Measurements from ENCODE around the gene ZNF705A. TPM values are rescaled to one million over a fixed set of nuclear protein-coding genes. Genes with fewer than 3 reads are reported as not detected.
"Not testable (repeated sequence)": the region's sequence is repeated elsewhere in the genome, so short reads cannot be mapped to it uniquely, and the experiment has no call there.

The ZNF705A gene
- total RNA-seq, 2 donors from 2014 or later: not detected

GRCh38 chr12:8154526-8154925, 2.3 kb upstream of the ZNF705A start:
- Histone ChIP-seq H3K4me3 (no peak overlapping the region), H3K27ac (no peak overlapping the region), H3K9me3 (no peaks in the 10 kb centered on the region), H3K27me3 (replicated peaks; ENCODE audit: insufficient read depth) (no peaks in the 10 kb centered on the region), H3K4me1 (replicated peaks) (no peaks in the 10 kb centered on the region), H3K36me3 (no peaks in the 10 kb centered on the region)
- DNase-seq (ENCODE audit: low spot score): no peak
- intact Hi-C loops (cut with DNase I): no loop called here
- TF ChIP-seq CTCF (IDR thresholded peaks at IDR 0.05) (no peak), POLR2A (IDR thresholded peaks at IDR 0.05) (no peak), POLR2AphosphoS5 (IDR thresholded peaks at IDR 0.05) (no peak)

GRCh38 chr12:8156416-8156815, 399 bp upstream of the ZNF705A start:
- H3K36me3 ChIP-seq: no peaks in the 10 kb centered on the region
- H3K4me3 ChIP-seq: no peak overlapping the region
- 68% methylated on average over 2 of the region's 2 CpGs for WGBS
- H3K27ac ChIP-seq: no peak overlapping the region
- no peaks in the 10 kb centered on the region for H3K27me3 ChIP-seq (replicated peaks; ENCODE audit: insufficient read depth)
- no peaks in the 10 kb centered on the region for H3K4me1 ChIP-seq (replicated peaks)
- no peaks in the 10 kb centered on the region for H3K9me3 ChIP-seq
- TF ChIP-seq POLR2AphosphoS5 (IDR thresholded peaks at IDR 0.05) (no peak), POLR2A (IDR thresholded peaks at IDR 0.05) (no peak), CTCF (IDR thresholded peaks at IDR 0.05) (no peak)
- DNase-seq (ENCODE audit: low spot score): no peak
- intact Hi-C loops (cut with DNase I): no loop called here

GRCh38 chr12:8157484-8158198, 826 bp downstream of the ZNF705A start:
- no peak for DNase-seq (ENCODE audit: low spot score)
- no peaks in the 10 kb centered on the region for H3K4me1 ChIP-seq (replicated peaks)
- no peak overlapping the region for H3K27ac ChIP-seq
- H3K27me3 ChIP-seq (replicated peaks; ENCODE audit: insufficient read depth): no peaks in the 10 kb centered on the region
- H3K36me3 ChIP-seq: no peaks in the 10 kb centered on the region
- TF ChIP-seq CTCF (IDR thresholded peaks at IDR 0.05) (no peak), POLR2A (IDR thresholded peaks at IDR 0.05) (no peak), POLR2AphosphoS5 (IDR thresholded peaks at IDR 0.05) (no peak)
- no peak overlapping the region for H3K4me3 ChIP-seq
- no peaks in the 10 kb centered on the region for H3K9me3 ChIP-seq
- intact Hi-C loops (cut with DNase I): no loop called here

- H3K27me3 ChIP-seq (replicated peaks; ENCODE audit: insufficient read depth); H3K4me3 ChIP-seq; H3K36me3 ChIP-seq; intact Hi-C loops (cut with DNase I); H3K27ac ChIP-seq; H3K9me3 ChIP-seq; H3K4me1 ChIP-seq (replicated peaks); DNase-seq (ENCODE audit: low spot score): not testable (repeated sequence)
- 97% methylated on average over 2 of the region's 2 CpGs for WGBS
Measured at GRCh38 chr12:8172911-8173310, 16.1 kb downstream of the ZNF705A start.

GRCh38 chr12:8179989-8180585, 23.3 kb downstream of the ZNF705A start:
- peak overlapping the region; percentile 65 to 74 for H3K4me3 ChIP-seq
- TF ChIP-seq POLR2AphosphoS5 (IDR thresholded peaks at IDR 0.05) (peak; percentile 68), CTCF (IDR thresholded peaks at IDR 0.05) (peak; percentile 43 to 82 (median 68))
- H3K27me3 ChIP-seq (replicated peaks; ENCODE audit: insufficient read depth); H3K36me3 ChIP-seq; H3K9me3 ChIP-seq; intact Hi-C loops (cut with DNase I); H3K4me1 ChIP-seq (replicated peaks): not testable (repeated sequence)
- peak overlapping the region; percentile 79 to 83 for H3K27ac ChIP-seq
- 0% methylated on average over 29 of the region's 43 CpGs for WGBS
- peak; percentile 60 for DNase-seq (ENCODE audit: low spot score)

GRCh38 chr12:8181271-8181670, 24.5 kb downstream of the ZNF705A start:
- H3K4me1 ChIP-seq (replicated peaks); H3K4me3 ChIP-seq; DNase-seq (ENCODE audit: low spot score); H3K36me3 ChIP-seq; intact Hi-C loops (cut with DNase I); H3K27me3 ChIP-seq (replicated peaks; ENCODE audit: insufficient read depth); H3K9me3 ChIP-seq; H3K27ac ChIP-seq: not testable (repeated sequence)

GRCh38 chr12:8182923-8183322, 26.1 kb downstream of the ZNF705A start:
- H3K9me3 ChIP-seq; H3K4me3 ChIP-seq; H3K4me1 ChIP-seq (replicated peaks); intact Hi-C loops (cut with DNase I); H3K36me3 ChIP-seq; DNase-seq (ENCODE audit: low spot score); H3K27ac ChIP-seq; H3K27me3 ChIP-seq (replicated peaks; ENCODE audit: insufficient read depth): not testable (repeated sequence)
- WGBS: over 99% methylated on average over 7 of the region's 7 CpGs

- H3K4me3 ChIP-seq; intact Hi-C loops (cut with DNase I); DNase-seq (ENCODE audit: low spot score); H3K27ac ChIP-seq; H3K36me3 ChIP-seq; H3K27me3 ChIP-seq (replicated peaks; ENCODE audit: insufficient read depth); H3K9me3 ChIP-seq; H3K4me1 ChIP-seq (replicated peaks): not testable (repeated sequence)
- 98% methylated on average over 23 of the region's 23 CpGs for WGBS
Measured at GRCh38 chr12:8183346-8183745, 26.5 kb downstream of the ZNF705A start.

Data from prostate gland (tissue), 2 donors.